Lower lobe of right lung (tissue), 2 donors: ENCODE data around the gene NYAP1. TPM values are rescaled to one million over a fixed set of nuclear protein-coding genes. Genes with fewer than 3 reads are reported as not detected.
"Not testable (repeated sequence)": the region's sequence is repeated elsewhere in the genome, so short reads cannot be mapped to it uniquely, and the experiment has no call there.

ENCODE experiments used
- ATAC-seq, 2 donors: fragments of 200-7000 bp; cut with Tn5 transposase; one replicate each; pipeline ENCODE4 v1.9.1; 2020 to 2022; ENCODE audit warnings: mild to moderate bottlenecking in 2 of 2, moderate library complexity in 2 of 2
- DNase-seq: peaks from one replicate; pipeline ENCODE4 v3.0.0-alpha.2; 2020
- H3K27ac ChIP-seq: fragments of 200-600 bp; one replicate; pipeline ENCODE4 v1.8.0; 2022
- H3K27me3 ChIP-seq: fragments of 200-600 bp; one replicate; pipeline ENCODE4 v1.8.0; 2022; ENCODE audit warnings: low read depth
- H3K36me3 ChIP-seq: fragments of 200-600 bp; one replicate; pipeline ENCODE4 v1.8.0; 2022; ENCODE audit warnings: mild to moderate bottlenecking
- H3K4me1 ChIP-seq: fragments of 200-600 bp; one replicate; pipeline ENCODE4 v1.8.0; 2022
- H3K4me3 ChIP-seq: fragments of 200-600 bp; one replicate; pipeline ENCODE4 v1.8.0; 2022; ENCODE audit warnings: mild to moderate bottlenecking
- H3K9me3 ChIP-seq: fragments of 200-600 bp; one replicate; pipeline ENCODE4 v1.8.0; 2022
- CTCF ChIP-seq: fragments of 200-600 bp; IDR thresholded peaks from one replicate; pipeline ENCODE4 v1.8.0; 2022; ENCODE audit warnings: antibody characterized with exemption, mild to moderate bottlenecking
- intact Hi-C: fragments of 100-400 bp; cut with DNase I; formaldehyde crosslinking; loops from one replicate; pipeline ENCODE4 v1.11.0; 2022
- total RNA-seq: library from RNA; stranded (reverse); fragmentation: NEBNext Ultra II Directional; extraction: Animal tissue kit (Norgen Biotek cat#: 25700); gene quantifications from one replicate; pipeline ENCODE4 v1.2.1, GENCODE V29; 2021
- donor health status: DM: no; HTN: yes; CAD: no; lungs with severe emphysema.

NYAP1 gene
- total RNA-seq, 1 donor from 2014 or later, result 1.1 TPM

DNA sequence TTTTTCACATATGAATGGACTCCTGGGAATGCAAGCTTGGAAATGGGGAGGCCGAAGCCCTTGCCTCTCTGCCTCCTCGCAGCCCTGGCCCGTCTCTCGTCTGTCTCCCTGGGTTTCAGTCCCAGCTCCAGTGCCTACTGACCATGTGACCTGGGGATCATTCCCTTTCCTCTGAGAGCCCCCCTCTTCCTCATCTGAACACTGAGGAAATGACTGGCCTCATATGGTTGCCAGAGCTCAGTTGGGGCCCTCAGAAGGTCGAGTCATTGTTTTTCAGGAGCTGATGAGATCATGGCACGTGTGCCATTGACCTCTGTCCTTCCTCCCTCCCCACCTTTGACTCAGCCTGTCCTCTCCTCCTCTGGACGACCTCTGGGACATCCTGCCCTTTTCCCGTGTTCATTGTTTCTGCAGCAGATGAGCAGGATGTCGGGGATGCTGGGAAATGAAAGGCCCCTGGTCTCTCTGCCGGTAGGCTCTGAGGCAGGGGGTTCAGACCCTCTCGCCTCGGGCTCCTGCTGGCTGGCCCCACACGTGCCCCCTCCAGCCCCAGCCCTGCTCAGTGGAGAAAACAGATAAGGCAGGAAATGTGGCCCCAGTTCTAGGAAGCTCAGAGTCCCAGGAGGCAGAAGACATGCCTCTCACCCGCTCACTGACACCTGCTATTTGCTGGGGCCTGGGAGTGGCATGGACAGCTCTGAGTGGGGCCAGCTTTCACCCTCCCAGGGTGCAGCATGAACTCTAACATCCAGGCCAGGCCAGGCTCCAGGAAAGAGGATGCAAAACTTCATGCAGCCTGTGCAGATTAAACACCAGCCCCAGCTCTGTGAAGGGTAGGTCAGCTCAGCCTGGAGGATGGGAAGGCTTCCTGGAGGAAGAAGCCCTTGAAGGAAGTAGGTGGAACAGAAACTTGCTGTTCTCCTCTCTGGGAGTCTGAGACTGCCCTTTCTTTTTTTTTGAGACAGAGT is 39.1 kb upstream of the NYAP1 start:
- DNase-seq (no peak), ATAC-seq (peak; percentile 62 to 64)
- Histone ChIP-seq H3K36me3 (no peaks in the 10 kb centered on the region), H3K4me1 (peaks cover 16% of the 10 kb centered on the region), H3K27me3 (no peaks in the 10 kb centered on the region), H3K4me3 (no peak overlapping the region), H3K9me3 (no peaks in the 10 kb centered on the region), H3K27ac (peak overlapping the region; percentile 76)
- intact Hi-C loops, result no loop called here
- no peak for TF ChIP-seq CTCF

- intact Hi-C loops, result no loop called here
- DNase-seq (no peak), ATAC-seq (no peak)
- Histone ChIP-seq H3K36me3 (no peaks in the 10 kb centered on the region), H3K4me3 (no peak overlapping the region), H3K4me1 (peaks cover 16% of the 10 kb centered on the region), H3K27ac (no peak overlapping the region), H3K27me3 (no peaks in the 10 kb centered on the region), H3K9me3 (no peaks in the 10 kb centered on the region)
- TF ChIP-seq CTCF, result no peak
These were observed 37.7 kb upstream of the NYAP1 start for GRCh38 chr7:100446040-100446439.

DNA sequence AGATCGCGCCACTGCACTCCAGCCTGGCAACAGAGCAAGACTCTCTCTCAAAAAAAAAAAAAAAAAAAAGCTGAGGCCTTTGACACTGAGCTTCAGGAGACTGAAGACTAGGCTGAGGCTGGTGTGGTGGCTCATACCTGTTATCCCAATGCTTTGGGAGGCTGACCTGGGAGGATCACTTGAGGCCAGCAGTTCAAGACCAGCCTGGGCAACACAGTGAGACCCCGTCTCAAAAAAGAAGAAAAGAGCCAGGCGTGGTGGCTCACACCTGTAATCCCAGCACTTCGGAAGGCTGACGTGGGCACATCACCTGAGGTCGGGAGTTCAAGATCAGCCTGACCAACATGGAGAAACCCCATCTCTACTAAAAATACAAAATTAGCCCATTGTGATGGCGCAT is 36.4 kb upstream of the NYAP1 start:
- H3K4me1 ChIP-seq, result peaks cover 16% of the 10 kb centered on the region
- ATAC-seq, H3K9me3 ChIP-seq, H3K27ac ChIP-seq, H3K27me3 ChIP-seq, intact Hi-C loops, H3K36me3 ChIP-seq, H3K4me3 ChIP-seq, DNase-seq: not testable (repeated sequence)

- ATAC-seq (no peak), DNase-seq (no peak)
- intact Hi-C loops, result no loop called here
- no peak for TF ChIP-seq CTCF
- Histone ChIP-seq H3K4me3 (no peak overlapping the region), H3K4me1 (peaks cover 16% of the 10 kb centered on the region), H3K27me3 (no peaks in the 10 kb centered on the region), H3K36me3 (no peaks in the 10 kb centered on the region), H3K27ac (no peak overlapping the region), H3K9me3 (no peaks in the 10 kb centered on the region)
These were observed 34.4 kb upstream of the NYAP1 start for GRCh38 chr7:100449190-100449795.

GRCh38 chr7:100452513-100452912 is 31.2 kb upstream of the NYAP1 start:
- intact Hi-C loops, result no loop called here
- Histone ChIP-seq H3K27me3 (no peaks in the 10 kb centered on the region), H3K4me1 (no peaks in the 10 kb centered on the region), H3K27ac (no peak overlapping the region), H3K36me3 (no peaks in the 10 kb centered on the region), H3K4me3 (no peak overlapping the region), H3K9me3 (no peaks in the 10 kb centered on the region)
- TF ChIP-seq CTCF, result no peak
- no peak for DNase-seq
- ATAC-seq, result no peak

GRCh38 chr7:100453854-100454253 is 29.9 kb upstream of the NYAP1 start:
- H3K27me3 ChIP-seq, H3K4me1 ChIP-seq, H3K36me3 ChIP-seq, intact Hi-C loops, DNase-seq, H3K9me3 ChIP-seq, H3K4me3 ChIP-seq, ATAC-seq, H3K27ac ChIP-seq: not testable (repeated sequence)
